HG03045 (cell line): ENCODE results near the gene PIK3R1.

Experiments
- ATAC-seq: cut with Tn5 transposase; IDR thresholded peaks from one replicate; pipeline ENCODE4 v1.9.1; 2021; ENCODE audit warnings: mild to moderate bottlenecking, moderate library complexity; ENCODE audit not compliant: unreplicated experiment

PIK3R1 gene

GRCh38 chr5:68290260-68290674, 74.7 kb downstream of the PIK3R1 start:
- ATAC-seq = no peak

GRCh38 chr5:68290847-68291246, 75.3 kb downstream of the PIK3R1 start:
- no peak for ATAC-seq

GRCh38 chr5:68292316-68292715, 76.8 kb downstream of the PIK3R1 start:
- no peak for ATAC-seq

GRCh38 chr5:68295772-68296171, 80.2 kb downstream of the PIK3R1 start:
- no peak for ATAC-seq

- ATAC-seq = no peak
Observed at GRCh38 chr5:68296895-68297294, 81.3 kb downstream of the PIK3R1 start.

- ATAC-seq = no peak
Observed at GRCh38 chr5:68297656-68298055, 82.1 kb downstream of the PIK3R1 start.

- no peak for ATAC-seq
Observed at GRCh38 chr5:68298479-68298878, 82.9 kb downstream of the PIK3R1 start.

- no peak for ATAC-seq
Observed at GRCh38 chr5:68299105-68299504, 83.5 kb downstream of the PIK3R1 start.

GRCh38 chr5:68299575-68299974, 84.0 kb downstream of the PIK3R1 start:
- no peak for ATAC-seq

- no peak for ATAC-seq
Observed at GRCh38 chr5:68303038-68303738, 87.6 kb downstream of the PIK3R1 start.

- no peak for ATAC-seq
Observed at GRCh38 chr5:68303754-68304420, 88.3 kb downstream of the PIK3R1 start.

GRCh38 chr5:68304421-68305052, 89.0 kb downstream of the PIK3R1 start:
- no peak for ATAC-seq

GRCh38 chr5:68305223-68305870, 89.8 kb downstream of the PIK3R1 start:
- ATAC-seq = no peak

- ATAC-seq = no peak
Observed at GRCh38 chr5:68306361-68307014, 90.9 kb downstream of the PIK3R1 start.

- no peak for ATAC-seq
Observed at GRCh38 chr5:68313336-68313735, 97.8 kb downstream of the PIK3R1 start.

- ATAC-seq = no peak
Observed at GRCh38 chr5:68314465-68314864, 98.9 kb downstream of the PIK3R1 start.

GRCh38 chr5:68315679-68316271, 100.2 kb downstream of the PIK3R1 start:
- ATAC-seq = peak; percentile 96

- ATAC-seq = no peak
Observed at GRCh38 chr5:68316469-68316868, 100.9 kb downstream of the PIK3R1 start.

- ATAC-seq = no peak
Observed at GRCh38 chr5:68317646-68318045, 102.1 kb downstream of the PIK3R1 start.

- ATAC-seq = no peak
Observed at GRCh38 chr5:68318955-68319705, 103.6 kb downstream of the PIK3R1 start.
